GM12878 (cell line): ENCODE results near the gene ZNF423. TPM values are rescaled to one million over a fixed set of nuclear protein-coding genes. Genes with fewer than 3 reads are reported as not detected.

Experiments
- ATAC-seq: fragments of 200-7000 bp; cut with Tn5 transposase; 3 replicates; pipeline ENCODE4 v1.9.1; 2020; ENCODE audit warnings: mild to moderate bottlenecking, moderate library complexity
- BruUV-seq: library from RNA; stranded (reverse); fragments of 400-500 nt; replicated peaks from 2 replicates; lab custom pipeline; 2021; lab: Mats Ljungman, UMichigan
- CTCF ChIA-PET: fragments of 300-600 bp; sonication (Branson Sonifier 250); formaldehyde crosslinking; extraction: SDS; loops from one replicate; lab custom pipeline; 2021; ENCODE audit warnings: inconsistent platforms; lab: Yijun Ruan, JAX
- POLR2A ChIA-PET: fragments of 350-600 bp; formaldehyde crosslinking; extraction: SDS; loops from one replicate; lab custom pipeline; 2021; ENCODE audit warnings: inconsistent platforms; lab: Charles Lee
- RAD21 ChIA-PET: fragments of 300-600 bp; sonication (Branson Sonifier 250); formaldehyde crosslinking; loops from one replicate; lab custom pipeline; 2023; ENCODE audit warnings: antibody characterized with exemption; ENCODE audit not compliant: unreplicated experiment; lab: Charles Lee
- SMC1A ChIA-PET: fragments of 300-600 bp; sonication (Branson Sonifier 250); formaldehyde crosslinking; loops from one replicate; lab custom pipeline; 2023; ENCODE audit not compliant: unreplicated experiment, uncharacterized antibody; lab: Charles Lee
- DNase-seq: peaks from one replicate; pipeline ENCODE4 v3.0.0-alpha.2; 2011; ENCODE audit warnings: low read depth, low spot score
- FAIRE-seq: peaks from 3 replicates; lab custom pipeline; 2011; peaks lifted over from hg19 to GRCh38; lab: Jason Lieb, UNC
- H2AFZ ChIP-seq: 2 replicates; pipeline ENCODE4 v1.6.0; 2011; ENCODE audit warnings: low read depth, low read length, control low read depth; ENCODE audit not compliant: control insufficient read depth
- H3K27ac ChIP-seq: 2 replicates; pipeline ENCODE4 v1.5.1; 2011; ENCODE audit warnings: control low read depth; ENCODE audit not compliant: control insufficient read depth, insufficient read depth
- H3K27me3 ChIP-seq, 2 experiments: replicated peaks in 1 of 2; 2 replicates each; pipeline versions ENCODE4 v1.6.0 to v1.6.1; 2011; ENCODE audit warnings: low read length in 1 of 2; ENCODE audit not compliant: control insufficient read depth in 2 of 2, insufficient read depth in 2 of 2
- H3K36me3 ChIP-seq, 2 experiments: 2 replicates each; pipeline ENCODE4 v1.5.1; 2011; ENCODE audit warnings: low read length in 1 of 2; ENCODE audit not compliant: control insufficient read depth in 2 of 2, insufficient read depth in 2 of 2
- H3K4me1 ChIP-seq: 2 replicates; pipeline ENCODE4 v1.6.1; 2011; ENCODE audit warnings: mild to moderate bottlenecking, low read length, moderate library complexity, mixed read lengths; ENCODE audit not compliant: control insufficient read depth, insufficient read depth
- H3K4me2 ChIP-seq: 2 replicates; pipeline ENCODE4 v1.6.0; 2011; ENCODE audit warnings: control low read depth; ENCODE audit not compliant: control insufficient read depth, insufficient read depth
- H3K4me3 ChIP-seq: fragments of 200-600 bp; sonication (generic); 2 replicates; pipeline ENCODE4 v1.5.1; 2016
- H3K79me2 ChIP-seq: 2 replicates; pipeline ENCODE4 v1.6.0; 2011; ENCODE audit warnings: low read length; ENCODE audit not compliant: control insufficient read depth, insufficient read depth
- H3K9ac ChIP-seq: 2 replicates; pipeline ENCODE4 v1.8.0; 2011; ENCODE audit warnings: low read length, control low read depth, mixed read lengths; ENCODE audit not compliant: control insufficient read depth, insufficient read depth
- H3K9me3 ChIP-seq: replicated peaks from 3 replicates; pipeline ENCODE4 v1.5.1; 2011; ENCODE audit warnings: mild to moderate bottlenecking, low read length; ENCODE audit not compliant: control insufficient read depth, insufficient read depth
- H4K20me1 ChIP-seq: 2 replicates; pipeline ENCODE4 v1.6.0; 2011; ENCODE audit not compliant: control insufficient read depth, insufficient read depth
- BCL11A ChIP-seq: IDR thresholded peaks from 2 replicates; pipeline ENCODE4 v1.6.1; 2011; ENCODE audit warnings: low read depth, low read length
- BRCA1 ChIP-seq: IDR thresholded peaks from 2 replicates; pipeline ENCODE4 v1.6.1; 2011; ENCODE audit warnings: low read depth, low read length, improper control_type of control experiment
- CHD2 ChIP-seq: IDR thresholded peaks from 2 replicates; pipeline ENCODE4 v1.6.1; 2011; ENCODE audit warnings: low read depth, low read length, improper control_type of control experiment, borderline replicate concordance
- EZH2 ChIP-seq: IDR thresholded peaks from 2 replicates; pipeline ENCODE4 v1.6.1; 2012; ENCODE audit warnings: low read depth, mild to moderate bottlenecking, control low read depth, inconsistent platforms, low read length, borderline replicate concordance; ENCODE audit not compliant: control insufficient read depth
- FOXM1 ChIP-seq: IDR thresholded peaks from 2 replicates; pipeline ENCODE4 v1.6.1; 2012; ENCODE audit warnings: low read depth, mild to moderate bottlenecking, inconsistent platforms, low read length, moderate library complexity
- GATAD2B ChIP-seq: fragments of 450-650 bp; conservative IDR thresholded peaks from 2 replicates; pipeline ENCODE4 v1.6.1; 2017; ENCODE audit warnings: low read depth, mild to moderate bottlenecking, moderate library complexity
- MTA2 ChIP-seq: fragments of 450-650 bp; IDR thresholded peaks from 2 replicates; pipeline ENCODE4 v1.6.1; 2016; ENCODE audit warnings: low read depth, mild to moderate bottlenecking, moderate library complexity
- MYB ChIP-seq: fragments of 150-350 bp; IDR thresholded peaks from 2 replicates; pipeline ENCODE4 v1.6.1; 2014; ENCODE audit warnings: mild to moderate bottlenecking, low read depth, low read length, borderline replicate concordance
- MYC ChIP-seq: IDR thresholded peaks from 2 replicates; pipeline ENCODE4 v1.6.1; 2011; ENCODE audit warnings: mild to moderate bottlenecking, low read length, moderate library complexity, inconsistent platforms; ENCODE audit not compliant: insufficient read depth, insufficient replicate concordance, insufficient read length, severe bottlenecking
- NFYB ChIP-seq: IDR thresholded peaks from 2 replicates; pipeline ENCODE4 v1.6.1; 2011; ENCODE audit warnings: low read depth, mild to moderate bottlenecking, low read length, improper control_type of control experiment, moderate library complexity; ENCODE audit not compliant: insufficient read depth
- POLR2A ChIP-seq: IDR thresholded peaks from 2 replicates; pipeline ENCODE4 v1.6.1; 2011; ENCODE audit warnings: low read depth, mild to moderate bottlenecking, low read length
- SRF ChIP-seq, 2 experiments: IDR thresholded peaks; 2 replicates each; pipeline ENCODE4 v1.6.1; 2011; ENCODE audit warnings: low read depth in 2 of 2, low read length in 2 of 2, mild to moderate bottlenecking in 1 of 2, moderate library complexity in 1 of 2
- TAF1 ChIP-seq: IDR thresholded peaks from 2 replicates; pipeline ENCODE4 v1.6.1; 2011; ENCODE audit warnings: mild to moderate bottlenecking, low read depth, low read length, borderline replicate concordance
- ZSCAN29 ChIP-seq: fragments of 450-650 bp; IDR thresholded peaks from 2 replicates; pipeline ENCODE4 v1.6.1; 2017; ENCODE audit warnings: mild to moderate bottlenecking, moderate library complexity
- WGBS: methylation state at CpG from one replicate; pipeline ENCODE4 v1.1.6; 2016; ENCODE audit warnings: low lambda C conversion rate; ENCODE audit not compliant: insufficient replicate concordance, insufficient coverage; ENCODE audit errors: missing lambda C conversion rate; 5-methylcytosine and 5-hydroxymethylcytosine counted together
- in situ Hi-C: fragments of 300-500 bp; cut with MboI; formaldehyde crosslinking; loops from 9 replicates; pipeline ENCODE4 v1.14.3; 2018; ENCODE audit warnings: mixed read lengths
- intact Hi-C: fragments of 100-400 bp; cut with micrococcal nuclease; formaldehyde crosslinking; loops from one replicate; pipeline ENCODE4 v1.14.2; 2022; ENCODE audit not compliant: unreplicated experiment
- polyA plus RNA-seq, 11 experiments: library from polyadenylated mRNA; depleted of rRNA in 4 of 11; unstranded in 6 of 11; stranded (reverse) in 5 of 11; fragments of >200 nt; fragmentation: Nextera tagmentation in 4 of 11; fragmentation: Illumina TruSeq in 1 of 11; extraction: Ambion mirVana in 4 of 11; extraction: Trizol in 1 of 11; gene quantifications; 1 replicate in 1 of 11; 2 replicates in 10 of 11; pipeline versions ENCODE4 v1.2.1 to v1.2.3, GENCODE V29; 2011 to 2016; ENCODE audit warnings: inconsistent platforms in 2 of 11, missing spikeins in 2 of 11, low read depth in 1 of 11
- total RNA-seq, 4 experiments: library from RNA; depleted of rRNA in 3 of 4; stranded (reverse); fragments of >200 nt in 3 of 4; fragmentation: Illumina TruSeq in 1 of 4; extraction: Trizol in 1 of 4; gene quantifications; 2 replicates each; pipeline versions ENCODE4 v1.2.1 to v1.2.3, GENCODE V29; 2013 to 2021
- TF ChIP-seq, protein P1 (sequence below): fragments of 450-650 bp; IDR thresholded peaks from 2 replicates; pipeline ENCODE4 v1.6.1; 2017; ENCODE audit warnings: borderline replicate concordance
- TF ChIP-seq, protein P2 (sequence below): fragments of 450-650 bp; IDR thresholded peaks from 2 replicates; pipeline ENCODE4 v1.6.1; 2017; ENCODE audit warnings: mild to moderate bottlenecking, moderate library complexity

Gene ZNF423
- total and polyA plus RNA-seq, 10 of the 15 experiments (the other 5 are each of a cell fraction or from before 2014, with no cell fraction given) = 0.03 to 0.64 (median 0.10) TPM

DNA sequence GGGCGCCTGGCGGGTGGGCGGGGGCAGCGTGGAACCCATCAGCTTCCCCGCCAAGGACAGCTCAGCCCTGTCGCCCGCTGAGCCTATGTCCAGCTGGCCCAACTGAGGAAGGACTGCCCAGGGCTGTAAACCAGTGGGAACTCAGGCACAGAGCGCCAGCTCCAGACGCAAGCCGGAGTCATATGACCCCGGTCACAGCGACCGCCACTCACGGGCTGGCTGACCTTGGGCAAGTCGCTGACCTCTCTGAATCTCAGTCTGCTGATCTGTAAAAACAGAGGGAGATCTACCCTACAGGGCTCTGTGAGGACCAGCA lies 312.3 kb downstream of the ZNF423 start:
- in situ Hi-C loops = no loop called here
- no peak overlapping the region for H3K27ac ChIP-seq
- TF ChIP-seq POLR2A (no peak), GATAD2B (no peak), FOXM1 (no peak), TAF1 (no peak), SRF (IDR thresholded peaks at IDR 0.05; ENCODE audit: low read depth in 2 of 2, low read length in 2 of 2) (no peak), MYC (no peak), MTA2 (no peak), BCL11A (no peak), ZSCAN29 (no peak), NFYB (no peak), MYB (no peak), EZH2 (no peak), CHD2 (no peak), BRCA1 (no peak)
- TF ChIP-seq, protein P1, sequence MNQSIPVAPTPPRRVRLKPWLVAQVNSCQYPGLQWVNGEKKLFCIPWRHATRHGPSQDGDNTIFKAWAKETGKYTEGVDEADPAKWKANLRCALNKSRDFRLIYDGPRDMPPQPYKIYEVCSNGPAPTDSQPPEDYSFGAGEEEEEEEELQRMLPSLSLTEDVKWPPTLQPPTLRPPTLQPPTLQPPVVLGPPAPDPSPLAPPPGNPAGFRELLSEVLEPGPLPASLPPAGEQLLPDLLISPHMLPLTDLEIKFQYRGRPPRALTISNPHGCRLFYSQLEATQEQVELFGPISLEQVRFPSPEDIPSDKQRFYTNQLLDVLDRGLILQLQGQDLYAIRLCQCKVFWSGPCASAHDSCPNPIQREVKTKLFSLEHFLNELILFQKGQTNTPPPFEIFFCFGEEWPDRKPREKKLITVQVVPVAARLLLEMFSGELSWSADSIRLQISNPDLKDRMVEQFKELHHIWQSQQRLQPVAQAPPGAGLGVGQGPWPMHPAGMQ = no peak
- TF ChIP-seq, protein P2, sequence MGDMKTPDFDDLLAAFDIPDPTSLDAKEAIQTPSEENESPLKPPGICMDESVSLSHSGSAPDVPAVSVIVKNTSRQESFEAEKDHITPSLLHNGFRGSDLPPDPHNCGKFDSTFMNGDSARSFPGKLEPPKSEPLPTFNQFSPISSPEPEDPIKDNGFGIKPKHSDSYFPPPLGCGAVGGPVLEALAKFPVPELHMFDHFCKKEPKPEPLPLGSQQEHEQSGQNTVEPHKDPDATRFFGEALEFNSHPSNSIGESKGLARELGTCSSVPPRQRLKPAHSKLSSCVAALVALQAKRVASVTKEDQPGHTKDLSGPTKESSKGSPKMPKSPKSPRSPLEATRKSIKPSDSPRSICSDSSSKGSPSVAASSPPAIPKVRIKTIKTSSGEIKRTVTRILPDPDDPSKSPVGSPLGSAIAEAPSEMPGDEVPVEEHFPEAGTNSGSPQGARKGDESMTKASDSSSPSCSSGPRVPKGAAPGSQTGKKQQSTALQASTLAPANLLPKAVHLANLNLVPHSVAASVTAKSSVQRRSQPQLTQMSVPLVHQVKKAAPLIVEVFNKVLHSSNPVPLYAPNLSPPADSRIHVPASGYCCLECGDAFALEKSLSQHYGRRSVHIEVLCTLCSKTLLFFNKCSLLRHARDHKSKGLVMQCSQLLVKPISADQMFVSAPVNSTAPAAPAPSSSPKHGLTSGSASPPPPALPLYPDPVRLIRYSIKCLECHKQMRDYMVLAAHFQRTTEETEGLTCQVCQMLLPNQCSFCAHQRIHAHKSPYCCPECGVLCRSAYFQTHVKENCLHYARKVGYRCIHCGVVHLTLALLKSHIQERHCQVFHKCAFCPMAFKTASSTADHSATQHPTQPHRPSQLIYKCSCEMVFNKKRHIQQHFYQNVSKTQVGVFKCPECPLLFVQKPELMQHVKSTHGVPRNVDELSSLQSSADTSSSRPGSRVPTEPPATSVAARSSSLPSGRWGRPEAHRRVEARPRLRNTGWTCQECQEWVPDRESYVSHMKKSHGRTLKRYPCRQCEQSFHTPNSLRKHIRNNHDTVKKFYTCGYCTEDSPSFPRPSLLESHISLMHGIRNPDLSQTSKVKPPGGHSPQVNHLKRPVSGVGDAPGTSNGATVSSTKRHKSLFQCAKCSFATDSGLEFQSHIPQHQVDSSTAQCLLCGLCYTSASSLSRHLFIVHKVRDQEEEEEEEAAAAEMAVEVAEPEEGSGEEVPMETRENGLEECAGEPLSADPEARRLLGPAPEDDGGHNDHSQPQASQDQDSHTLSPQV = no peak
- intact Hi-C loops = no loop called here
- 81% methylated on average over 8 of the region's 15 CpGs for WGBS
- H4K20me1 ChIP-seq = no peaks in the 10 kb centered on the region
- no peak overlapping the region for H3K9ac ChIP-seq
- no peak overlapping the region for H3K4me3 ChIP-seq
- H3K4me2 ChIP-seq = no peak overlapping the region
- H3K27me3 ChIP-seq = no peaks in the 10 kb centered on the region
- no peak overlapping the region for H2AFZ ChIP-seq
- FAIRE-seq = no peak
- CTCF ChIA-PET = no interaction called here
- H3K4me1 ChIP-seq = no peaks in the 10 kb centered on the region
- no TSS peak for BruUV-seq
- no peak for ATAC-seq
- RAD21 ChIA-PET = no interaction called here
- no peak for DNase-seq
- H3K9me3 ChIP-seq = no peaks in the 10 kb centered on the region; the same call in 2 of the 3 replicates
- no peaks in the 10 kb centered on the region for H3K36me3 ChIP-seq
- SMC1A ChIA-PET = no interaction called here
- POLR2A ChIA-PET = no interaction called here
- no peaks in the 10 kb centered on the region for H3K79me2 ChIP-seq
